ENCODE data around the gene SELENOT. TPM values are rescaled to one million over a fixed set of nuclear protein-coding genes. Genes with fewer than 3 reads are reported as not detected.

Gene SELENOT
- polyA plus RNA-seq, 3 donors = 210 to 549 (median 492) TPM

GRCh38 chr3:150609988-150610387, 6.9 kb downstream of the SELENOT start:
- Mint-ChIP-seq H3K9me3 (peaks cover 0 to 2% (median 0%) of the 10 kb centered on the region in 7 donors), H3K27ac (peak overlapping the region in 5 of 7 donors; percentile 24 to 73 (median 50)), H3K36me3 (peaks cover 21 to 36% of the 10 kb centered on the region in 2 donors), H3K4me1 (peaks cover 57% of the 10 kb centered on the region), H3K27me3 (ENCODE audit: low read depth in 3 of 3) (no peaks in the 10 kb centered on the region), H3K4me3 (no peak overlapping the region)
- H3K9me3 ChIP-seq (replicated peaks in 1 of 2; ENCODE audit: control insufficient read depth in 1 of 2, insufficient read depth in 1 of 2, low read length in 2 of 2) = no peaks in the 10 kb centered on the region
- H3K4me1 ChIP-seq (ENCODE audit: control insufficient read depth in 1 of 2, insufficient read depth in 2 of 2, low read length in 2 of 2) = peaks cover 18 to 44% of the 10 kb centered on the region in 2 donors
- no peak overlapping the region for H2AFZ ChIP-seq (ENCODE audit: insufficient read depth, low read depth, low read length, poor library complexity, severe bottlenecking)
- H3K4me3 ChIP-seq (replicated peaks in 1 of 3; ENCODE audit: low read depth in 2 of 3, low read length in 3 of 3) = no peak overlapping the region
- H3K36me3 ChIP-seq (replicated peaks in 1 of 2; ENCODE audit: control insufficient read depth in 1 of 2, insufficient read depth in 2 of 2, low read length in 2 of 2) = peaks cover 13 to 32% of the 10 kb centered on the region in 2 donors
- peaks cover 96% of the 10 kb centered on the region for H3K79me2 ChIP-seq (ENCODE audit: insufficient read depth, low read length)
- TF ChIP-seq CTCF (IDR thresholded peaks at IDR 0.05) = no peak
- no peaks in the 10 kb centered on the region for H3K27me3 ChIP-seq (ENCODE audit: control insufficient read depth in 2 of 2, insufficient read depth in 2 of 2, low read length in 2 of 2)
- H3K9ac ChIP-seq (ENCODE audit: insufficient read depth, low read length, poor library complexity, severe bottlenecking) = no peak overlapping the region
- no CpG with 5 or more reads among the region's 1 CpG for whole genome bisulfite sequencing (ENCODE audit: insufficient coverage)
- intact Hi-C loops (cut with micrococcal nuclease) = loop anchor here (10.0 kb wide), 2 partner anchors 155 to 205 kb away; partner anchors contain the start of genes SIAH2 (in 2 of the 2) and TSC22D2 (in 1 of the 2)
- peaks cover 91% of the 10 kb centered on the region for H4K20me1 ChIP-seq (ENCODE audit: insufficient read depth, low read length)
- peak overlapping the region in 1 of 2 donors; percentile 52 for H3K27ac ChIP-seq (ENCODE audit: low read depth in 1 of 2, low read length in 2 of 2)
- no peak for DNase-seq
- no peak overlapping the region for H3K4me2 ChIP-seq (replicated peaks; ENCODE audit: extremely low read depth, low read length, poor library complexity, severe bottlenecking)

GRCh38 chr3:150610785-150611184, 7.7 kb downstream of the SELENOT start:
- peaks cover 13 to 32% of the 10 kb centered on the region in 2 donors for H3K36me3 ChIP-seq (replicated peaks in 1 of 2; ENCODE audit: control insufficient read depth in 1 of 2, insufficient read depth in 2 of 2, low read length in 2 of 2)
- H3K36me3 Mint-ChIP-seq = peaks cover 24 to 36% of the 10 kb centered on the region in 2 donors
- no peaks in the 10 kb centered on the region for H3K9me3 ChIP-seq (replicated peaks in 1 of 2; ENCODE audit: control insufficient read depth in 1 of 2, insufficient read depth in 1 of 2, low read length in 2 of 2)
- H3K4me3 ChIP-seq (replicated peaks in 1 of 3; ENCODE audit: low read depth in 2 of 3, low read length in 3 of 3) = no peak overlapping the region
- no peaks in the 10 kb centered on the region for H3K27me3 Mint-ChIP-seq (ENCODE audit: low read depth in 3 of 3)
- peak in 1 of 3 donors; percentile 21 for DNase-seq
- H3K4me3 Mint-ChIP-seq = no peak overlapping the region
- H3K4me2 ChIP-seq (replicated peaks; ENCODE audit: extremely low read depth, low read length, poor library complexity, severe bottlenecking) = no peak overlapping the region
- no peak overlapping the region for H3K9ac ChIP-seq (ENCODE audit: insufficient read depth, low read length, poor library complexity, severe bottlenecking)
- no CpG with 5 or more reads among the region's 1 CpG for WGBS (ENCODE audit: insufficient coverage)
- no peak overlapping the region for H3K27ac Mint-ChIP-seq
- intact Hi-C loops (cut with micrococcal nuclease) = no loop called here
- peaks cover 84% of the 10 kb centered on the region for H4K20me1 ChIP-seq (ENCODE audit: insufficient read depth, low read length)
- peaks cover 0 to 2% (median 0%) of the 10 kb centered on the region in 7 donors for H3K9me3 Mint-ChIP-seq
- H3K27me3 ChIP-seq (ENCODE audit: control insufficient read depth in 2 of 2, insufficient read depth in 2 of 2, low read length in 2 of 2) = no peaks in the 10 kb centered on the region
- peaks cover 18 to 36% of the 10 kb centered on the region in 2 donors for H3K4me1 ChIP-seq (ENCODE audit: control insufficient read depth in 1 of 2, insufficient read depth in 2 of 2, low read length in 2 of 2)
- H2AFZ ChIP-seq (ENCODE audit: insufficient read depth, low read depth, low read length, poor library complexity, severe bottlenecking) = no peak overlapping the region
- peak overlapping the region in 1 of 2 donors; percentile 52 for H3K27ac ChIP-seq (ENCODE audit: low read depth in 1 of 2, low read length in 2 of 2)
- peaks cover 50% of the 10 kb centered on the region for H3K4me1 Mint-ChIP-seq
- no peak for TF ChIP-seq CTCF (IDR thresholded peaks at IDR 0.05)
- H3K79me2 ChIP-seq (ENCODE audit: insufficient read depth, low read length) = peaks cover 88% of the 10 kb centered on the region
